ENCODE data around the gene ZDHHC5. TPM values are rescaled to one million over a fixed set of nuclear protein-coding genes. Genes with fewer than 3 reads are reported as not detected.

The ZDHHC5 gene
- total and polyA plus RNA-seq, 9 donors, result 19.9 to 62.6 (median 39.9) TPM

DNA sequence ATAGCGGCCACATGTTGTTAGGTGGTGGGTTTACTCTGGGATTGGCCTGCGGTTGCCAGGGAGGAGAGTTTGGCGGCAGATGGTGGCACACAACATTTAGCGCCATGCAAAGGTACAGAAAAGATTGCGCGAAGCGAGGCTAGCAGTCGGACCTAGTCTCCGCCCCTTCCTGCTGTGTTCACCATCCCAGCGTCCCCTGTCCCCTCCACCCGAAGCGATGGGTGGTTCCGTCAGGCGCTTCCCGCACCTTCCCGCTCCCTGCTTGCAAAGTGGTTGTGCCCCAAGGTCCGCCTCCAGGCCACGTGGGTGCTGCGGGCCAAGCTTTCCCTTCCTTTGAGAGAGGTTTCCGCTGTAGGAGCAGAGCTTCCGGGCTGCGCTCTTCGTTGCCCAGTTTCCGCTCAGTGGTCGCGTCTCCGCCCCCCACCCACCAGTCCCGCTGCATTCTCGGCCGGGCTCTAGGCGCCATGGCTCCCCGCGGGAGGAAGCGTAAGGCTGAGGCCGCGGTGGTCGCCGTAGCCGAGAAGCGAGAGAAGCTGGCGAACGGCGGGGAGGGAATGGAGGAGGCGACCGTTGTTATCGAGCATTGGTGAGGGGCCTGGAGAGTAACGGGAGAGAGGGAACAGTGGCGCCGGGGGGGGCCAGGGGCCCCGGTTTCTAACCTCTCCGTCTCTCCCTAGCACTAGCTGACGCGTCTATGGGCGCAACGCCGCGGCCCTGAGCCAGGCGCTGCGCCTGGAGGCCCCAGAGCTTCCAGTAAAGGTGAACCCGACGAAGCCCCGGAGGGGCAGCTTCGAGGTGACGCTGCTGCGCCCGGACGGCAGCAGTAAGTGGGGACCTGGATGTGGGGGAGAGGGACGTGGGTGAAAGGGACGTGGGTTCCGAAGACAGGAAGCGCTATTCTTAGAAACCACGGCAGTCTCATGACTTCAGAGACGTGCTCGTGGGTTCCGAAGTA, 73.5 kb downstream of the ZDHHC5 start, which contains the start of gene SELENOH:
Gene SELENOH, plus strand, starts transcription at position 360 of the 955 bp plus-strand sequence. Its CDS starts 105 bp downstream, at position 465.
- Histone ChIP-seq H3K27me3 (no peaks in the 10 kb centered on the region), H3K4me1 (ENCODE audit: insufficient read depth) (no peaks in the 10 kb centered on the region), H3K9me3 (no peaks in the 10 kb centered on the region), H3K4me3 (peak within 1 kb of the TSS; percentile 81), H3K36me3 (no peaks in the 10 kb centered on the region), H3K27ac (peak within 1 kb of the TSS; percentile 23 to 83)
- intact Hi-C loops (cut with DNase I), result loop anchor here in 1 of 4 donors (10.0 kb wide), 1 partner anchor 53 kb away; no protein-coding TSS in a partner anchor
- TF ChIP-seq POLR2A (IDR thresholded peaks at IDR 0.05) (peak; percentile 72), EP300 (IDR thresholded peaks at IDR 0.05) (no peak)
- TF ChIP-seq, protein P1, sequence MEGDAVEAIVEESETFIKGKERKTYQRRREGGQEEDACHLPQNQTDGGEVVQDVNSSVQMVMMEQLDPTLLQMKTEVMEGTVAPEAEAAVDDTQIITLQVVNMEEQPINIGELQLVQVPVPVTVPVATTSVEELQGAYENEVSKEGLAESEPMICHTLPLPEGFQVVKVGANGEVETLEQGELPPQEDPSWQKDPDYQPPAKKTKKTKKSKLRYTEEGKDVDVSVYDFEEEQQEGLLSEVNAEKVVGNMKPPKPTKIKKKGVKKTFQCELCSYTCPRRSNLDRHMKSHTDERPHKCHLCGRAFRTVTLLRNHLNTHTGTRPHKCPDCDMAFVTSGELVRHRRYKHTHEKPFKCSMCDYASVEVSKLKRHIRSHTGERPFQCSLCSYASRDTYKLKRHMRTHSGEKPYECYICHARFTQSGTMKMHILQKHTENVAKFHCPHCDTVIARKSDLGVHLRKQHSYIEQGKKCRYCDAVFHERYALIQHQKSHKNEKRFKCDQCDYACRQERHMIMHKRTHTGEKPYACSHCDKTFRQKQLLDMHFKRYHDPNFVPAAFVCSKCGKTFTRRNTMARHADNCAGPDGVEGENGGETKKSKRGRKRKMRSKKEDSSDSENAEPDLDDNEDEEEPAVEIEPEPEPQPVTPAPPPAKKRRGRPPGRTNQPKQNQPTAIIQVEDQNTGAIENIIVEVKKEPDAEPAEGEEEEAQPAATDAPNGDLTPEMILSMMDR (IDR thresholded peaks at IDR 0.05), result no peak
- 0 to 1% (median 1%) methylated on average over 72 to 75 of the region's 75 CpGs for WGBS, 3 donors
- peak; percentile 93 to 96 (median 94) for DNase-seq

DNA sequence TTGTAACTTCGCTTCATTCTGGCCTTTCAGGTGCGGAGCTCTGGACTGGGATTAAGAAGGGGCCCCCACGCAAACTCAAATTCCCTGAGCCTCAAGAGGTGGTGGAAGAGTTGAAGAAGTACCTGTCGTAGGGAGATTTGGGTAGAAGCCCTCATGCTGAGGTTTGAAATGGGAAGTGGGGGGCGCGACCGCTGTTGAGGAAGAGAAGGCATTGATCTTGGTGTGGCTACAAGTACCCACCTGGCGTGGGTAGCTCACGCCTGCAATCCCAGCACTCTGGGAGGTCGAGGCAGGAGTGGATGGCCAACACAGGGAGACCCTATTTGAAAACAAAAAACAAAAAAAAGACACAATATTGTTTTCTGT, 74.2 kb downstream of the ZDHHC5 start:
- DNase-seq, result no peak
- intact Hi-C loops (cut with DNase I), result loop anchor here in 1 of 4 donors (10.0 kb wide), 1 partner anchor 53 kb away; no protein-coding TSS in a partner anchor
- Histone ChIP-seq H3K36me3 (no peaks in the 10 kb centered on the region), H3K27me3 (no peaks in the 10 kb centered on the region), H3K27ac (peak overlapping the region; percentile 23 to 83), H3K4me3 (peak overlapping the region; percentile 81), H3K9me3 (no peaks in the 10 kb centered on the region), H3K4me1 (ENCODE audit: insufficient read depth) (no peaks in the 10 kb centered on the region)
- 3 to 6% (median 4%) methylated on average over 10 of the region's 10 CpGs for WGBS, 3 donors
- TF ChIP-seq POLR2A (IDR thresholded peaks at IDR 0.05), result no peak
- no peak for TF ChIP-seq EP300 (IDR thresholded peaks at IDR 0.05)
- TF ChIP-seq, protein P1 (IDR thresholded peaks at IDR 0.05), result no peak

DNA sequence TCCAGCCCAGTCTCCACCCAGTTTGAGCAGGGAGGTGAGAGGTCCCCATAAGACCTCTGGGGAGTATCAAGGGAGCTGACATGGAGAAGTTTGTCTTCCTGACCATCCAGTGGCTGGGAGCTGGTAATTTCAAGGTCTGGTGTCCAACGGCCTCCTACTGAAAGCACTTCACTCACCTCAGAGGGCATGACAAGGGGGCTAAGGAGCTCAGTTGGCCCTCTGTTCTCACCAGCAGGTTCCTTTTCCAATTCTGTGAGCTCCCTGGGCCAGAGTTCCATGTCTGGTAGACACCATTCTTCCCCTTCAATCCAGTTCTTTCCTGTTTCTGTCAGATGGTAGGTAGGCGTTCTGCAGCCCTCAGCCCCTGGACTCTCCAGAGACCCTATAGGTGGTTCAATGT, 76.4 kb downstream of the ZDHHC5 start:
- no peak for DNase-seq
- no peak overlapping the region for H3K4me3 ChIP-seq
- intact Hi-C loops (cut with DNase I), result loop anchor here in 1 of 4 donors (10.0 kb wide), 1 partner anchor 50 kb away; no protein-coding TSS in a partner anchor
- no peaks in the 10 kb centered on the region for H3K9me3 ChIP-seq
- H3K36me3 ChIP-seq, result no peaks in the 10 kb centered on the region
- H3K27me3 ChIP-seq, result no peaks in the 10 kb centered on the region
- TF ChIP-seq EP300 (IDR thresholded peaks at IDR 0.05), result no peak
- TF ChIP-seq POLR2A (IDR thresholded peaks at IDR 0.05), result no peak
- TF ChIP-seq, protein P1 (IDR thresholded peaks at IDR 0.05), result no peak
- H3K27ac ChIP-seq, result no peak overlapping the region
- no peaks in the 10 kb centered on the region for H3K4me1 ChIP-seq (ENCODE audit: insufficient read depth)
- WGBS, 3 donors, result 67 to 86% (median 78%) methylated on average over 2 of the region's 2 CpGs

DNA sequence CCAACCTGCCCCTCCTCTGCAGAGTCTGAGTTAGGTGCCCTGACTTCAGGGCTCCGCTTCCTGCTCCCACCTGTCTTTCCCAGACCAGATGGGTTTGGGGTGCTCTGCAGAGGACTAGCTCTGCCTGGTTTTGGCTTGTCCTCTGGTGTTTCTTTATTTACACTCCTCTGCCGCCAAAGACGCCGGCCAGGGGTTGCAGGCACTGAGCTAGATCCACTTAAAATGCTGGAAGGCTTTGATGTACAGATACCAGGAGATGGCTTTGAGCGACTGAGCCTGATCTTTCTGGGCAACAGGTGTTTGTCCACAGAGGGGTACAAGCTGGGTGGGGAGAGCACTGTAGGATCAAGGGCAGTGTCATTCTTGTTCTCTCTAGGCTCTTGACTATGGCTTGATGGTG, 77.3 kb downstream of the ZDHHC5 start:
- WGBS, 3 donors, result 72 to 88% (median 77%) methylated on average over 5 of the region's 5 CpGs
- intact Hi-C loops (cut with DNase I), result loop anchor here in 1 of 4 donors (10.0 kb wide), 1 partner anchor 50 kb away; no protein-coding TSS in a partner anchor
- Histone ChIP-seq H3K4me3 (no peak overlapping the region), H3K36me3 (no peaks in the 10 kb centered on the region), H3K9me3 (no peaks in the 10 kb centered on the region), H3K27me3 (no peaks in the 10 kb centered on the region), H3K4me1 (ENCODE audit: insufficient read depth) (no peaks in the 10 kb centered on the region), H3K27ac (no peak overlapping the region)
- no peak for DNase-seq
- TF ChIP-seq EP300 (IDR thresholded peaks at IDR 0.05) (no peak), POLR2A (IDR thresholded peaks at IDR 0.05) (no peak)
- TF ChIP-seq, protein P1 (IDR thresholded peaks at IDR 0.05), result no peak
